Esophagus squamous epithelium (tissue), 5 donors: ENCODE data around the gene DBF4. TPM values are rescaled to one million over a fixed set of nuclear protein-coding genes. Genes with fewer than 3 reads are reported as not detected.
"Not testable (repeated sequence)": the region's sequence is repeated elsewhere in the genome, so short reads cannot be mapped to it uniquely, and the experiment has no call there.

Experiments
- DNase-seq: peaks from one replicate; lab custom pipeline; 2025; lab: John Stamatoyannopoulos, UW
- H3K27ac ChIP-seq, 4 donors: fragments of 200-600 bp; sonication (generic); one replicate each; pipeline ENCODE4 v1.5.1; 2016 to 2019; ENCODE audit warnings: mild to moderate bottlenecking in 1 of 4
- H3K27me3 ChIP-seq, 4 donors: fragments of 200-600 bp; sonication (generic); 1 replicate in 3 of 4; 2 replicates in 1 of 4; pipeline versions ENCODE4 v1.5.1 to v1.6.0; 2017 to 2021; ENCODE audit warnings: antibody characterized with exemption in 1 of 4
- H3K36me3 ChIP-seq, 3 donors: fragments of 200-600 bp; sonication (generic); one replicate each; pipeline ENCODE4 v1.5.1; 2016 to 2019
- H3K4me1 ChIP-seq, 3 donors: fragments of 200-600 bp; sonication (generic); one replicate each; pipeline ENCODE4 v1.5.1; 2017 to 2019
- H3K4me3 ChIP-seq, 4 donors: fragments of 200-600 bp; sonication (generic); 1 replicate in 3 of 4; 2 replicates in 1 of 4; pipeline ENCODE4 v1.5.1; 2016 to 2019; ENCODE audit warnings: mild to moderate bottlenecking in 2 of 4, moderate library complexity in 1 of 4
- H3K9me3 ChIP-seq, 3 donors: fragments of 200-600 bp; sonication (generic); one replicate each; pipeline ENCODE4 v1.5.1; 2016 to 2019
- CTCF ChIP-seq, 6 experiments: fragments of 450-650 bp in 4 of 6; fragments of 200-600 bp in 2 of 6; sonication (generic) in 2 of 6; IDR thresholded peaks; one replicate each; pipeline ENCODE4 v1.5.1; 2016 to 2019; ENCODE audit warnings: antibody characterized with exemption in 6 of 6, mild to moderate bottlenecking in 4 of 6, moderate library complexity in 4 of 6
- POLR2A ChIP-seq, 4 donors: fragments of 450-650 bp; IDR thresholded peaks; one replicate each; pipeline ENCODE4 v1.6.1; 2017; ENCODE audit warnings: antibody characterized with exemption in 4 of 4, mild to moderate bottlenecking in 4 of 4, moderate library complexity in 3 of 4
- WGBS, 2 donors: methylation state at CpG; one replicate each; pipeline ENCODE4 v1.1.5; 2018; 5-methylcytosine and 5-hydroxymethylcytosine counted together
- intact Hi-C: fragments of 100-400 bp; cut with DNase I; formaldehyde crosslinking; loops from one replicate; pipeline ENCODE4 v1.15.0; 2022
- total RNA-seq, 4 donors: library from RNA; depleted of rRNA; stranded (reverse); fragments of >200 nt; gene quantifications; one replicate each; pipeline ENCODE4 v1.1.0, GENCODE V29; 2016
- donor health status: DM: yes; HTN: yes; CAD: no.

Gene DBF4
- total RNA-seq, 4 donors from 2014 or later: 11.0 to 27.3 (median 18.0) TPM

- intact Hi-C loops: no loop called here
- TF ChIP-seq POLR2A (IDR thresholded peaks at IDR 0.05) (no peak), CTCF (IDR thresholded peaks at IDR 0.05) (no peak)
- H3K4me1 ChIP-seq: peaks cover 0 to 19% (median 8%) of the 10 kb centered on the region in 3 donors
- H3K4me3 ChIP-seq: peak overlapping the region; percentile 48 to 75 (median 60)
- H3K9me3 ChIP-seq: no peaks in the 10 kb centered on the region
- no peak overlapping the region for H3K27ac ChIP-seq
- 29 to 46% methylated on average over 8 of the region's 8 CpGs for WGBS, 2 donors
- no peaks in the 10 kb centered on the region for H3K36me3 ChIP-seq
- peaks cover 0 to 11% (median 0%) of the 10 kb centered on the region in 4 donors for H3K27me3 ChIP-seq
- no peak for DNase-seq
Measured at GRCh38 chr7:87935384-87935706, 59.1 kb downstream of the DBF4 start.

GRCh38 chr7:87941138-87941537 is 64.8 kb downstream of the DBF4 start:
- Histone ChIP-seq H3K9me3 (no peaks in the 10 kb centered on the region), H3K27me3 (no peaks in the 10 kb centered on the region), H3K36me3 (no peaks in the 10 kb centered on the region), H3K27ac (no peak overlapping the region), H3K4me3 (no peak overlapping the region), H3K4me1 (no peaks in the 10 kb centered on the region)
- TF ChIP-seq POLR2A (IDR thresholded peaks at IDR 0.05) (no peak), CTCF (IDR thresholded peaks at IDR 0.05) (no peak)
- DNase-seq: no peak
- 93 to 95% methylated on average over 4 of the region's 4 CpGs for WGBS, 2 donors
- intact Hi-C loops: no loop called here

GRCh38 chr7:87944547-87944946 is 68.3 kb downstream of the DBF4 start:
- Histone ChIP-seq H3K4me3 (no peak overlapping the region), H3K9me3 (no peaks in the 10 kb centered on the region), H3K36me3 (no peaks in the 10 kb centered on the region), H3K27ac (no peak overlapping the region), H3K4me1 (no peaks in the 10 kb centered on the region), H3K27me3 (no peaks in the 10 kb centered on the region)
- intact Hi-C loops: no loop called here
- TF ChIP-seq CTCF (IDR thresholded peaks at IDR 0.05) (no peak), POLR2A (IDR thresholded peaks at IDR 0.05) (no peak)
- WGBS, 2 donors: 65 to 82% methylated on average over 3 of the region's 3 CpGs
- no peak for DNase-seq

- H3K4me3 ChIP-seq, H3K27me3 ChIP-seq, H3K36me3 ChIP-seq, H3K27ac ChIP-seq, DNase-seq, intact Hi-C loops, H3K4me1 ChIP-seq, H3K9me3 ChIP-seq: not testable (repeated sequence)
Measured at GRCh38 chr7:87945926-87946325, 69.6 kb downstream of the DBF4 start.

GRCh38 chr7:87948371-87948770 is 72.1 kb downstream of the DBF4 start:
- Histone ChIP-seq H3K4me3 (no peak overlapping the region), H3K4me1 (no peaks in the 10 kb centered on the region), H3K27ac (no peak overlapping the region), H3K9me3 (no peaks in the 10 kb centered on the region), H3K27me3 (no peaks in the 10 kb centered on the region), H3K36me3 (no peaks in the 10 kb centered on the region)
- TF ChIP-seq CTCF (IDR thresholded peaks at IDR 0.05) (no peak), POLR2A (IDR thresholded peaks at IDR 0.05) (no peak)
- intact Hi-C loops: no loop called here
- no peak for DNase-seq

Other genes with a start within 250 kb of the DBF4 start
- gene RUNDC3B, start 248.1 kb upstream of the DBF4 start, total RNA-seq: 1 to 10 TPM in 2 of 4 donors, under 1 TPM in 2; 0.11 to 4.4 (median 1.1) TPM
- 10 to 100 TPM in 2 of 4 donors, 1 to 10 TPM in 2; 8.3 to 16.8 (median 9.9) TPM for gene SLC25A40, start 133 bp upstream of the DBF4 start, total RNA-seq
- 1 to 10 TPM in 2 of 4 donors, under 1 TPM in 2; 0.61 to 1.4 (median 1.1) TPM for gene ADAM22, start 57.8 kb downstream of the DBF4 start, total RNA-seq